AG08395 (cell line): ENCODE measurements around the gene TXNDC2.

ENCODE experiments used
- DNase-seq: peaks from one replicate; pipeline ENCODE4 v3.0.0; 2012; ENCODE audit warnings: mixed read lengths, low spot score

The TXNDC2 gene

DNA sequence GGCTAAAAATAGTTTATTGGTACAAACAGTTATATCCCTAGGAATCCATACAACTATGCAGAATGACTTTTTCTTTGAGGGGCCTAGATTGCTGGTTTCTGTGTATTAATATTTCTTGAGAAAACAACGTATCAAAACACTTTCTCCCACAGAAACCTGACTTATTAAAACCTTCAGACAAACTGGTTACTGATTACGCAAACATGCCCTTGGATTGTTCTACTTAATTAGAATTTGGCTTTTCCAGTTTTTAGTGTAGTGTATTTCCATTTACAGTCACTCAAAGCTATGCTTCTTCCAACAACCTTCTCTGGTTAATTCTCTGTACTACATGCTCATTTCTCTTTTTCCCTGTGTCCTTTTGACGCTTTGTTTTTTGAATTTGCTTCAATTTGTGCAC, 48.1 kb downstream of the TXNDC2 start:
- no peak for DNase-seq

DNA sequence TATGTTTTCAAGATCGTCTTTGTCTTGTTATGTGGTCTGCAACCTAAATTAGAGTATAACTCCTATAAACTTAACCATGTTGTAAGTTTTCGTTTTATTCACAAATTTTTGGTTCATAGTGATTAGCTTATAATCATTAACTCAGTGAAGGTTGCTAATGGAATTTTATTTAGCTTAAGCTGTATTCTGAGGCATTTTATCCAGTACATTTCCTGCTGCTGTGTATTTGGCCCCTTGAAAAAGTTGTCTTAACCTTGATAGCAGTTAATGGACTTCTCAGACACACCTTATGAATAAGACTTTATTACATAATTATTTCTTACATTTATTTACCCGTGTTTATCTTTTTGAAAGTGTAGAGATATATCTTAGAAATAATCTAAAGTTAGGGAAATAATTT, 48.5 kb downstream of the TXNDC2 start:
- DNase-seq, result no peak
